Measurements from ENCODE around the gene FOXO6. TPM values are rescaled to one million over a fixed set of nuclear protein-coding genes. Genes with fewer than 3 reads are reported as not detected.

The FOXO6 gene
- total and polyA plus RNA-seq, 2 experiments from 2014 or later, result not detected

GRCh38 chr1:41342774-41343355 lies 18.4 kb upstream of the FOXO6 start:
- no peaks in the 10 kb centered on the region for H3K79me2 ChIP-seq (ENCODE audit: insufficient read depth)
- DNase-seq, result no peak
- H4K20me1 ChIP-seq (ENCODE audit: insufficient read depth), result no peaks in the 10 kb centered on the region
- H3K36me3 ChIP-seq (ENCODE audit: low read depth), result no peaks in the 10 kb centered on the region
- H3K4me2 ChIP-seq (ENCODE audit: unreplicated experiment), result no peak overlapping the region
- H3K27me3 ChIP-seq (replicated peaks; ENCODE audit: insufficient read depth), result peaks cover 5% of the 10 kb centered on the region; the same call in 1 of the 2 replicates
- no peaks in the 10 kb centered on the region for H3K9me2 ChIP-seq (ENCODE audit: insufficient read depth)
- H3K9me3 ChIP-seq (ENCODE audit: low read depth), result no peaks in the 10 kb centered on the region
- no peak overlapping the region for H3K27ac ChIP-seq
- H2AFZ ChIP-seq, result no peak overlapping the region
- TF ChIP-seq EZH2phosphoT487 (IDR thresholded peaks at IDR 0.05; ENCODE audit: insufficient read depth, low read depth) (no peak), EZH2 (IDR thresholded peaks at IDR 0.05; ENCODE audit: insufficient read depth, poor library complexity, severe bottlenecking) (no peak)
- no peak overlapping the region for H3K9ac ChIP-seq
- in situ Hi-C loops (cut with MboI), result no loop called here
- H3K4me3 ChIP-seq, result no peak overlapping the region
- no peaks in the 10 kb centered on the region for H3F3A ChIP-seq (ENCODE audit: insufficient read depth)
- H3K4me1 ChIP-seq (ENCODE audit: insufficient read depth), result no peaks in the 10 kb centered on the region
- WGBS, 2 experiments (ENCODE audit: low coverage in 1 of 2, low lambda C conversion rate in 2 of 2, missing lambda C conversion rate in 2 of 2), result 67 to 70% methylated on average over 5 of the region's 5 CpGs

GRCh38 chr1:41343790-41344699 lies 17.2 kb upstream of the FOXO6 start:
- DNase-seq, result no peak
- Histone ChIP-seq H3K79me2 (ENCODE audit: insufficient read depth) (no peaks in the 10 kb centered on the region), H3F3A (ENCODE audit: insufficient read depth) (no peaks in the 10 kb centered on the region), H3K27ac (no peak overlapping the region), H3K4me2 (ENCODE audit: unreplicated experiment) (no peak overlapping the region), H4K20me1 (ENCODE audit: insufficient read depth) (no peaks in the 10 kb centered on the region), H3K9ac (no peak overlapping the region), H3K9me2 (ENCODE audit: insufficient read depth) (no peaks in the 10 kb centered on the region), H3K9me3 (ENCODE audit: low read depth) (no peaks in the 10 kb centered on the region), H3K36me3 (ENCODE audit: low read depth) (no peaks in the 10 kb centered on the region), H3K4me1 (ENCODE audit: insufficient read depth) (no peaks in the 10 kb centered on the region), H3K4me3 (no peak overlapping the region), H2AFZ (no peak overlapping the region), H3K27me3 (replicated peaks; ENCODE audit: insufficient read depth) (no peaks in the 10 kb centered on the region)
- TF ChIP-seq EZH2 (IDR thresholded peaks at IDR 0.05; ENCODE audit: insufficient read depth, poor library complexity, severe bottlenecking) (no peak), EZH2phosphoT487 (IDR thresholded peaks at IDR 0.05; ENCODE audit: insufficient read depth, low read depth) (no peak)
- WGBS, 2 experiments (ENCODE audit: low coverage in 1 of 2, low lambda C conversion rate in 2 of 2, missing lambda C conversion rate in 2 of 2), result 91 to 92% methylated on average over 17 of the region's 17 CpGs
- in situ Hi-C loops (cut with MboI), result no loop called here

GRCh38 chr1:41344708-41345159 lies 16.5 kb upstream of the FOXO6 start:
- TF ChIP-seq EZH2phosphoT487 (IDR thresholded peaks at IDR 0.05; ENCODE audit: insufficient read depth, low read depth) (no peak), EZH2 (IDR thresholded peaks at IDR 0.05; ENCODE audit: insufficient read depth, poor library complexity, severe bottlenecking) (no peak)
- no peak overlapping the region for H3K9ac ChIP-seq
- 95 to 96% methylated on average over 5 of the region's 5 CpGs for WGBS, 2 experiments (ENCODE audit: low coverage in 1 of 2, low lambda C conversion rate in 2 of 2, missing lambda C conversion rate in 2 of 2)
- H3K79me2 ChIP-seq (ENCODE audit: insufficient read depth), result no peaks in the 10 kb centered on the region
- no peaks in the 10 kb centered on the region for H3K36me3 ChIP-seq (ENCODE audit: low read depth)
- H3K4me1 ChIP-seq (ENCODE audit: insufficient read depth), result no peaks in the 10 kb centered on the region
- H3F3A ChIP-seq (ENCODE audit: insufficient read depth), result no peaks in the 10 kb centered on the region
- H3K27me3 ChIP-seq (replicated peaks; ENCODE audit: insufficient read depth), result no peaks in the 10 kb centered on the region
- H3K9me2 ChIP-seq (ENCODE audit: insufficient read depth), result no peaks in the 10 kb centered on the region
- H3K4me3 ChIP-seq, result no peak overlapping the region
- H3K9me3 ChIP-seq (ENCODE audit: low read depth), result no peaks in the 10 kb centered on the region
- in situ Hi-C loops (cut with MboI), result no loop called here
- DNase-seq, result no peak
- no peaks in the 10 kb centered on the region for H4K20me1 ChIP-seq (ENCODE audit: insufficient read depth)
- H3K27ac ChIP-seq, result no peak overlapping the region
- no peak overlapping the region for H2AFZ ChIP-seq
- no peak overlapping the region for H3K4me2 ChIP-seq (ENCODE audit: unreplicated experiment)

GRCh38 chr1:41345434-41346075 lies 15.7 kb upstream of the FOXO6 start:
- H3K36me3 ChIP-seq (ENCODE audit: low read depth), result no peaks in the 10 kb centered on the region
- H3F3A ChIP-seq (ENCODE audit: insufficient read depth), result no peaks in the 10 kb centered on the region
- H3K27ac ChIP-seq, result no peak overlapping the region
- H3K4me1 ChIP-seq (ENCODE audit: insufficient read depth), result no peaks in the 10 kb centered on the region
- H3K79me2 ChIP-seq (ENCODE audit: insufficient read depth), result no peaks in the 10 kb centered on the region
- no peaks in the 10 kb centered on the region for H4K20me1 ChIP-seq (ENCODE audit: insufficient read depth)
- no peak for TF ChIP-seq EZH2phosphoT487 (IDR thresholded peaks at IDR 0.05; ENCODE audit: insufficient read depth, low read depth)
- no peak for TF ChIP-seq EZH2 (IDR thresholded peaks at IDR 0.05; ENCODE audit: insufficient read depth, poor library complexity, severe bottlenecking)
- H3K27me3 ChIP-seq (replicated peaks; ENCODE audit: insufficient read depth), result no peaks in the 10 kb centered on the region
- no peak overlapping the region for H3K9ac ChIP-seq
- H3K9me3 ChIP-seq (ENCODE audit: low read depth), result no peaks in the 10 kb centered on the region
- H3K9me2 ChIP-seq (ENCODE audit: insufficient read depth), result no peaks in the 10 kb centered on the region
- DNase-seq, result no peak
- 62 to 69% methylated on average over 4 of the region's 4 CpGs for WGBS, 2 experiments (ENCODE audit: low coverage in 1 of 2, low lambda C conversion rate in 2 of 2, missing lambda C conversion rate in 2 of 2)
- H2AFZ ChIP-seq, result no peak overlapping the region
- no peak overlapping the region for H3K4me3 ChIP-seq
- in situ Hi-C loops (cut with MboI), result no loop called here
- H3K4me2 ChIP-seq (ENCODE audit: unreplicated experiment), result no peak overlapping the region
